PFSK-1 (cell line): Measurements from ENCODE around the gene TMED1.

Source experiments
- FOXP2 ChIP-seq: optimal IDR thresholded peaks from 2 replicates; pipeline ENCODE3; 2011; ENCODE audit warnings: borderline replicate concordance, control low read depth, inconsistent platforms; ENCODE audit not compliant: insufficient read depth; ENCODE audit errors: extremely low read length, extremely low read depth
- POLR2AphosphoS5 ChIP-seq: IDR thresholded peaks from 2 replicates; pipeline ENCODE4 v1.6.1; 2012; ENCODE audit warnings: low read depth, mild to moderate bottlenecking, control low read depth, low read length, moderate library complexity
- SIN3A ChIP-seq: IDR thresholded peaks from 2 replicates; pipeline ENCODE4 v1.6.1; 2012; ENCODE audit warnings: mild to moderate bottlenecking, low read length, moderate library complexity, borderline replicate concordance; ENCODE audit not compliant: insufficient read depth
- TAF1 ChIP-seq: IDR thresholded peaks from 2 replicates; pipeline ENCODE4 v1.6.1; 2012; ENCODE audit warnings: low read length, control low read depth, borderline replicate concordance; ENCODE audit not compliant: insufficient read depth
- TF ChIP-seq, protein P1 (sequence below), 2 experiments: IDR thresholded peaks; 2 replicates each; pipeline versions ENCODE4 v1.6.1 to v1.8.0; 2011 to 2012; ENCODE audit warnings: low read depth in 2 of 2, low read length in 2 of 2, control low read depth in 1 of 2, inconsistent platforms in 1 of 2, mild to moderate bottlenecking in 1 of 2, moderate library complexity in 1 of 2; ENCODE audit not compliant: insufficient read depth in 1 of 2

- TF ChIP-seq SIN3A (no peak), TAF1 (no peak), POLR2AphosphoS5 (no peak), FOXP2 (no peak)
- TF ChIP-seq, protein P1, sequence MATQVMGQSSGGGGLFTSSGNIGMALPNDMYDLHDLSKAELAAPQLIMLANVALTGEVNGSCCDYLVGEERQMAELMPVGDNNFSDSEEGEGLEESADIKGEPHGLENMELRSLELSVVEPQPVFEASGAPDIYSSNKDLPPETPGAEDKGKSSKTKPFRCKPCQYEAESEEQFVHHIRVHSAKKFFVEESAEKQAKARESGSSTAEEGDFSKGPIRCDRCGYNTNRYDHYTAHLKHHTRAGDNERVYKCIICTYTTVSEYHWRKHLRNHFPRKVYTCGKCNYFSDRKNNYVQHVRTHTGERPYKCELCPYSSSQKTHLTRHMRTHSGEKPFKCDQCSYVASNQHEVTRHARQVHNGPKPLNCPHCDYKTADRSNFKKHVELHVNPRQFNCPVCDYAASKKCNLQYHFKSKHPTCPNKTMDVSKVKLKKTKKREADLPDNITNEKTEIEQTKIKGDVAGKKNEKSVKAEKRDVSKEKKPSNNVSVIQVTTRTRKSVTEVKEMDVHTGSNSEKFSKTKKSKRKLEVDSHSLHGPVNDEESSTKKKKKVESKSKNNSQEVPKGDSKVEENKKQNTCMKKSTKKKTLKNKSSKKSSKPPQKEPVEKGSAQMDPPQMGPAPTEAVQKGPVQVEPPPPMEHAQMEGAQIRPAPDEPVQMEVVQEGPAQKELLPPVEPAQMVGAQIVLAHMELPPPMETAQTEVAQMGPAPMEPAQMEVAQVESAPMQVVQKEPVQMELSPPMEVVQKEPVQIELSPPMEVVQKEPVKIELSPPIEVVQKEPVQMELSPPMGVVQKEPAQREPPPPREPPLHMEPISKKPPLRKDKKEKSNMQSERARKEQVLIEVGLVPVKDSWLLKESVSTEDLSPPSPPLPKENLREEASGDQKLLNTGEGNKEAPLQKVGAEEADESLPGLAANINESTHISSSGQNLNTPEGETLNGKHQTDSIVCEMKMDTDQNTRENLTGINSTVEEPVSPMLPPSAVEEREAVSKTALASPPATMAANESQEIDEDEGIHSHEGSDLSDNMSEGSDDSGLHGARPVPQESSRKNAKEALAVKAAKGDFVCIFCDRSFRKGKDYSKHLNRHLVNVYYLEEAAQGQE (IDR thresholded peaks at IDR 0.05; ENCODE audit: insufficient read depth in 1 of 2, low read depth in 2 of 2, low read length in 2 of 2) = no peak
Observed at GRCh38 chr19:10864538-10864899, 28.5 kb upstream of the TMED1 start.
